DOHH2 (cell line): ENCODE data around the gene ITGA2B.

Experiments used
- CTCF ChIP-seq: fragments of 200-600 bp; sonication (generic); IDR thresholded peaks from one replicate; pipeline ENCODE4 v1.5.1; 2014; ENCODE audit warnings: antibody characterized with exemption, mild to moderate bottlenecking, low read depth, low read length; ENCODE audit not compliant: poor library complexity, severe bottlenecking
- EZH2phosphoT487 ChIP-seq: fragments of 200-600 bp; sonication (generic); IDR thresholded peaks from 2 replicates; pipeline ENCODE4 v1.6.1; 2017; ENCODE audit warnings: borderline replicate concordance, mild to moderate bottlenecking, antibody characterized with exemption, low read length, moderate library complexity, mixed read lengths

DNA sequence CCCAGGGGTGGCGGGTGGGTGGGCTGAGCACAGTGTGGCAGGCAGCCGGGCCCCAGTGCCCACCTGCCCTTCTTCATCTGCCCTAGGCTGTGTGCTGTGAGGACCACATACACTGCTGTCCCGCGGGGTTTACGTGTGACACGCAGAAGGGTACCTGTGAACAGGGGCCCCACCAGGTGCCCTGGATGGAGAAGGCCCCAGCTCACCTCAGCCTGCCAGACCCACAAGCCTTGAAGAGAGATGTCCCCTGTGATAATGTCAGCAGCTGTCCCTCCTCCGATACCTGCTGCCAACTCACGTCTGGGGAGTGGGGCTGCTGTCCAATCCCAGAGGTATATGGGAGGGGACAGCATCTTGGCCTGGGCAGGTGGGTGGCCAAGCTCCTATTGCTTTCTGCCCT lies 38.0 kb downstream of the ITGA2B start:
- TF ChIP-seq CTCF (no peak), EZH2phosphoT487 (no peak)
